Testis (tissue), 3 donors: ENCODE data around the gene SELENOI. TPM values are rescaled to one million over a fixed set of nuclear protein-coding genes. Genes with fewer than 3 reads are reported as not detected.
"Not testable (repeated sequence)": the region's sequence is repeated elsewhere in the genome, so short reads cannot be mapped to it uniquely, and the experiment has no call there.

Experiments
- DNase-seq: peaks from one replicate; pipeline ENCODE4 v3.0.0-alpha.2; 2019
- H3K27ac ChIP-seq, 2 donors: fragments of 200-600 bp; sonication (generic); one replicate each; pipeline ENCODE4 v1.5.1; 2019
- H3K27me3 ChIP-seq: fragments of 200-600 bp; sonication (generic); one replicate; pipeline ENCODE4 v1.5.1; 2019
- H3K36me3 ChIP-seq: fragments of 200-600 bp; sonication (generic); one replicate; pipeline ENCODE4 v1.5.1; 2017; ENCODE audit warnings: low read depth; ENCODE audit errors: missing control alignments
- H3K4me1 ChIP-seq: fragments of 200-600 bp; sonication (generic); one replicate; pipeline ENCODE4 v1.5.1; 2019
- H3K4me3 ChIP-seq, 2 donors: fragments of 200-600 bp; sonication (generic); one replicate each; pipeline ENCODE4 v1.5.1; 2017 to 2019
- H3K9me3 ChIP-seq: fragments of 200-600 bp; sonication (generic); one replicate; pipeline ENCODE4 v1.5.1; 2017
- CTCF ChIP-seq, 3 experiments: fragments of 450-650 bp in 2 of 3; fragments of 200-600 bp in 1 of 3; sonication (generic) in 1 of 3; IDR thresholded peaks; one replicate each; pipeline ENCODE4 v1.5.1; 2016 to 2019; ENCODE audit warnings: antibody characterized with exemption in 3 of 3, mild to moderate bottlenecking in 2 of 3, moderate library complexity in 1 of 3
- POLR2A ChIP-seq: fragments of 450-650 bp; IDR thresholded peaks from one replicate; pipeline ENCODE4 v1.6.1; 2017; ENCODE audit warnings: antibody characterized with exemption, mild to moderate bottlenecking, moderate library complexity
- WGBS, 2 donors: methylation state at CpG; one replicate each; pipeline ENCODE4 v1.1.5; 2018; 5-methylcytosine and 5-hydroxymethylcytosine counted together
- intact Hi-C: fragments of 100-400 bp; cut with DNase I; formaldehyde crosslinking; loops from one replicate; pipeline ENCODE4 v1.15.1; 2023; ENCODE audit warnings: low total_unique reads
- polyA plus RNA-seq: library from polyadenylated mRNA; stranded (reverse); fragments of 350-450 nt; fragmentation: Illumina TruSeq; extraction: RNeasy Lipid Tissue Mini Kit (QIAGEN cat#74804); gene quantifications from one replicate; pipeline ENCODE4 v1.2.3, GENCODE V29; 2014; ENCODE audit warnings: low read depth, low replicate concordance; ENCODE audit not compliant: insufficient read depth
- total RNA-seq, 2 donors: library from RNA; depleted of rRNA; stranded (reverse); fragments of >200 nt; gene quantifications; one replicate each; pipeline ENCODE4 v1.2.3, GENCODE V29; 2016

Gene SELENOI
- total and polyA plus RNA-seq, 3 donors from 2014 or later, result 8.7 to 26.7 (median 23.8) TPM

- no peaks in the 10 kb centered on the region for H3K36me3 ChIP-seq
- WGBS, 2 donors, result 80 to 83% methylated on average over 4 of the region's 4 CpGs
- no peak overlapping the region for H3K27ac ChIP-seq
- intact Hi-C loops, result no loop called here
- H3K4me3 ChIP-seq, result no peak overlapping the region
- H3K27me3 ChIP-seq, result no peaks in the 10 kb centered on the region
- TF ChIP-seq POLR2A (no peak), CTCF (IDR thresholded peaks at IDR 0.05) (no peak)
- no peaks in the 10 kb centered on the region for H3K9me3 ChIP-seq
- H3K4me1 ChIP-seq, result no peaks in the 10 kb centered on the region
- DNase-seq, result no peak
Observed at GRCh38 chr2:26363323-26363722, 17.4 kb downstream of the SELENOI start.

GRCh38 chr2:26363958-26364357 is 18.0 kb downstream of the SELENOI start:
- DNase-seq, result no peak
- intact Hi-C loops, result no loop called here
- TF ChIP-seq CTCF (IDR thresholded peaks at IDR 0.05) (no peak), POLR2A (no peak)
- H3K27me3 ChIP-seq, result no peaks in the 10 kb centered on the region
- no peaks in the 10 kb centered on the region for H3K9me3 ChIP-seq
- whole genome bisulfite sequencing, 2 donors, result 80 to 93% methylated on average over 3 of the region's 3 CpGs
- no peaks in the 10 kb centered on the region for H3K36me3 ChIP-seq
- no peak overlapping the region for H3K4me3 ChIP-seq
- H3K27ac ChIP-seq, result no peak overlapping the region
- H3K4me1 ChIP-seq, result no peaks in the 10 kb centered on the region

GRCh38 chr2:26364669-26365068 is 18.7 kb downstream of the SELENOI start:
- Histone ChIP-seq H3K27ac (no peak overlapping the region), H3K4me1 (no peaks in the 10 kb centered on the region), H3K9me3 (no peaks in the 10 kb centered on the region), H3K4me3 (no peak overlapping the region), H3K27me3 (no peaks in the 10 kb centered on the region), H3K36me3 (no peaks in the 10 kb centered on the region)
- TF ChIP-seq CTCF (IDR thresholded peaks at IDR 0.05) (no peak), POLR2A (no peak)
- DNase-seq, result no peak
- WGBS, 2 donors, result 92 to 93% methylated on average over 4 of the region's 4 CpGs
- intact Hi-C loops, result no loop called here

- no peaks in the 10 kb centered on the region for H3K27me3 ChIP-seq
- WGBS, 2 donors, result 91 to 92% methylated on average over 5 of the region's 5 CpGs
- intact Hi-C loops, result no loop called here
- TF ChIP-seq POLR2A, result no peak
- no peaks in the 10 kb centered on the region for H3K4me1 ChIP-seq
- no peak for DNase-seq
- H3K9me3 ChIP-seq, result no peaks in the 10 kb centered on the region
- no peaks in the 10 kb centered on the region for H3K36me3 ChIP-seq
- no peak overlapping the region for H3K27ac ChIP-seq
- H3K4me3 ChIP-seq, result no peak overlapping the region
Observed at GRCh38 chr2:26366957-26367356, 21.0 kb downstream of the SELENOI start.

GRCh38 chr2:26369664-26370063 is 23.7 kb downstream of the SELENOI start:
- H3K36me3 ChIP-seq, DNase-seq, H3K4me3 ChIP-seq, intact Hi-C loops, H3K4me1 ChIP-seq, H3K9me3 ChIP-seq, H3K27ac ChIP-seq, H3K27me3 ChIP-seq: not testable (repeated sequence)
- WGBS, 2 donors, result 64% methylated on average over 2 of the region's 2 CpGs; no CpG with 5 or more reads in 1 of the 2 donors

GRCh38 chr2:26370909-26371308 is 25.0 kb downstream of the SELENOI start:
- H3K4me1 ChIP-seq, DNase-seq, H3K27ac ChIP-seq, H3K9me3 ChIP-seq, H3K36me3 ChIP-seq, H3K27me3 ChIP-seq, H3K4me3 ChIP-seq, intact Hi-C loops: not testable (repeated sequence)
- WGBS, 2 donors, result 60 to 63% methylated on average over 9 to 15 of the region's 31 CpGs
